HCT116 (cell line): ENCODE measurements around the gene PRG2. TPM values are rescaled to one million over a fixed set of nuclear protein-coding genes. Genes with fewer than 3 reads are reported as not detected.

Experiments
- ATAC-seq: fragments of 200-7000 bp; cut with Tn5 transposase; 2 replicates; pipeline ENCODE4 v1.9.1; 2020; ENCODE audit warnings: mild to moderate bottlenecking, moderate library complexity
- BruUV-seq: library from RNA; stranded (reverse); fragments of 400-500 nt; replicated peaks from 2 replicates; lab custom pipeline; 2021; lab: Mats Ljungman, UMichigan
- CTCF ChIA-PET: fragments of 300-600 bp; sonication (Branson Sonifier 250); formaldehyde crosslinking; loops from one replicate; lab custom pipeline; 2021; ENCODE audit warnings: antibody characterized with exemption; lab: Charles Lee
- POLR2A ChIA-PET: fragments of 300-600, 350-600 bp; sonication (Branson Sonifier 250); formaldehyde crosslinking; loops from one replicate; lab custom pipeline; 2021; ENCODE audit warnings: antibody characterized with exemption; lab: Charles Lee
- RAD21 ChIA-PET, 2 experiments: fragments of 300-600 bp; sonication (Branson Sonifier 250); formaldehyde crosslinking; loops; one replicate each; lab custom pipeline; 2023; ENCODE audit warnings: low total read pairs in 2 of 2; ENCODE audit not compliant: uncharacterized antibody in 2 of 2, unreplicated experiment in 2 of 2, low non-redundant PET in 1 of 2; lab: Charles Lee
- DNase-seq: peaks from one replicate; pipeline ENCODE4 v3.0.0-alpha.2; 2010; ENCODE audit warnings: low read depth, low spot score
- H2AFZ ChIP-seq: fragments of 200-600 bp; shearing (Covaris generic), sonication (generic); 2 replicates; pipeline ENCODE4 v1.6.1; 2017; ENCODE audit warnings: low read depth, mixed run types, mixed read lengths, antibody characterized with exemption, low read length; ENCODE audit not compliant: poor library complexity, severe bottlenecking
- H3K27ac ChIP-seq: 2 replicates; pipeline ENCODE4 v1.5.1; 2012; ENCODE audit warnings: low read depth, low read length
- H3K27me3 ChIP-seq: fragments of 200-600 bp; sonication (generic); 2 replicates; pipeline ENCODE4 v1.6.1; 2016; ENCODE audit warnings: mixed run types, low read length, mixed read lengths; ENCODE audit not compliant: insufficient read depth
- H3K36me3 ChIP-seq, 2 experiments: fragments of 200-500 bp in 1 of 2; fragments of 200-600 bp in 1 of 2; sonication (Bioruptor generic) in 1 of 2; sonication (generic) in 1 of 2; 2 replicates each; pipeline versions ENCODE4 v1.5.1 to v1.6.1; 2014 to 2016; ENCODE audit warnings: low read length in 2 of 2, inconsistent platforms in 1 of 2, mixed read lengths in 1 of 2, mixed run types in 1 of 2; ENCODE audit not compliant: insufficient read depth in 2 of 2, control insufficient read depth in 1 of 2
- H3K4me1 ChIP-seq, 2 experiments: fragments of 200-600 bp in 1 of 2; sonication (generic) in 1 of 2; 2 replicates each; pipeline versions ENCODE4 v1.5.1 to v1.6.1; 2012 to 2017; ENCODE audit warnings: low read length in 2 of 2, inconsistent platforms in 1 of 2, mild to moderate bottlenecking in 1 of 2, mixed read lengths in 1 of 2, mixed run types in 1 of 2, moderate library complexity in 1 of 2; ENCODE audit not compliant: insufficient read depth in 2 of 2, control insufficient read depth in 1 of 2
- H3K4me2 ChIP-seq: fragments of 200-600 bp; sonication (generic); 2 replicates; pipeline ENCODE4 v1.6.1; 2017; ENCODE audit warnings: mixed run types, low read length, mixed read lengths
- H3K4me3 ChIP-seq, 2 experiments: fragments of 200-600 bp in 1 of 2; sonication (generic) in 1 of 2; replicated peaks in 1 of 2; 2 replicates each; pipeline ENCODE4 v1.5.1; 2011 to 2016; ENCODE audit warnings: low read length in 2 of 2, control low read depth in 1 of 2, low read depth in 1 of 2, mild to moderate bottlenecking in 1 of 2, mixed read lengths in 1 of 2, mixed run types in 1 of 2
- H3K79me2 ChIP-seq: fragments of 200-600 bp; sonication (generic); 2 replicates; pipeline ENCODE4 v1.6.1; 2017; ENCODE audit warnings: mild to moderate bottlenecking, mixed run types, low read length, moderate library complexity, mixed read lengths; ENCODE audit not compliant: insufficient read depth
- H3K9ac ChIP-seq: fragments of 200-600 bp; sonication (generic); 2 replicates; pipeline ENCODE4 v1.6.1; 2016; ENCODE audit warnings: low read length, mixed read lengths
- H3K9me2 ChIP-seq: fragments of 200-600 bp; sonication (generic), shearing (Covaris generic); 2 replicates; pipeline ENCODE4 v1.6.1; 2017; ENCODE audit warnings: mixed run types, mild to moderate bottlenecking, moderate library complexity; ENCODE audit not compliant: insufficient read depth
- H3K9me3 ChIP-seq, 2 experiments: fragments of 200-500 bp in 1 of 2; fragments of 200-600 bp in 1 of 2; sonication (Bioruptor generic) in 1 of 2; sonication (generic) in 1 of 2; 2 replicates each; pipeline ENCODE4 v1.6.1; 2014 to 2017; ENCODE audit warnings: low read length in 2 of 2, mixed read lengths in 2 of 2, inconsistent platforms in 1 of 2, low read depth in 1 of 2, mild to moderate bottlenecking in 1 of 2, mixed run types in 1 of 2, moderate library complexity in 1 of 2; ENCODE audit not compliant: control insufficient read depth in 1 of 2, insufficient read depth in 1 of 2
- H4K20me1 ChIP-seq: fragments of 200-600 bp; sonication (generic), shearing (Covaris generic); 2 replicates; pipeline ENCODE4 v1.6.1; 2017; ENCODE audit warnings: mixed run types, mild to moderate bottlenecking, moderate library complexity; ENCODE audit not compliant: insufficient read depth
- EGR1 ChIP-seq: IDR thresholded peaks from 2 replicates; pipeline ENCODE4 v1.6.1; 2012; ENCODE audit warnings: low read depth
- ELF1 ChIP-seq: IDR thresholded peaks from 2 replicates; pipeline ENCODE4 v1.6.1; 2012; ENCODE audit warnings: low read depth, borderline replicate concordance
- EZH2phosphoT487 ChIP-seq: fragments of 200-600 bp; IDR thresholded peaks from 2 replicates; pipeline ENCODE4 v1.6.1; 2018; ENCODE audit warnings: antibody characterized with exemption, borderline replicate concordance
- FOSL1 ChIP-seq: IDR thresholded peaks from 2 replicates; pipeline ENCODE4 v1.6.1; 2012; ENCODE audit warnings: low read depth
- JUND ChIP-seq: IDR thresholded peaks from 2 replicates; pipeline ENCODE4 v1.6.1; 2012
- POLR2A ChIP-seq: IDR thresholded peaks from 2 replicates; pipeline ENCODE4 v1.7.0; 2011; ENCODE audit warnings: borderline replicate concordance; ENCODE audit not compliant: insufficient read depth, insufficient read length; ENCODE audit errors: extremely low read depth
- SIN3A ChIP-seq: IDR thresholded peaks from 2 replicates; pipeline ENCODE4 v1.6.1; 2012; ENCODE audit warnings: low read depth
- SP1 ChIP-seq: IDR thresholded peaks from 2 replicates; pipeline ENCODE4 v1.6.1; 2012; ENCODE audit warnings: low read depth
- SRF ChIP-seq: IDR thresholded peaks from 2 replicates; pipeline ENCODE4 v1.6.1; 2012; ENCODE audit warnings: low read depth
- TCF7L2 ChIP-seq: IDR thresholded peaks from 2 replicates; pipeline ENCODE4 v1.7.0; 2011; ENCODE audit warnings: borderline replicate concordance, inconsistent platforms; ENCODE audit not compliant: insufficient read depth, insufficient read length; ENCODE audit errors: extremely low read depth
- ZFX ChIP-seq: fragments of 450-650 bp; IDR thresholded peaks from 2 replicates; pipeline ENCODE4 v1.6.1; 2017
- ZNF274 ChIP-seq: fragments of 200-500 bp; sonication (Bioruptor generic); IDR thresholded peaks from 2 replicates; pipeline ENCODE4 v1.6.1; 2014; ENCODE audit warnings: mild to moderate bottlenecking, low read depth, low read length, inconsistent platforms
- intact Hi-C: fragments of 100-400 bp; cut with micrococcal nuclease; formaldehyde crosslinking; loops from 2 replicates; pipeline ENCODE4 v1.10.0; 2022
- total RNA-seq: library from RNA; stranded (reverse); gene quantifications from one replicate; pipeline ENCODE4 v1.2.1, GENCODE V29; 2021; ENCODE audit not compliant: unreplicated experiment
- TF ChIP-seq, protein P1 (sequence below): IDR thresholded peaks from 2 replicates; pipeline ENCODE4 v1.6.1; 2011; ENCODE audit warnings: mild to moderate bottlenecking, low read length, moderate library complexity; ENCODE audit not compliant: insufficient replicate concordance; ENCODE audit errors: extremely low read depth
- TF ChIP-seq, protein P2 (sequence below): IDR thresholded peaks from 2 replicates; pipeline ENCODE4 v1.6.1; 2012

PRG2 gene
- total RNA-seq, 1 experiment from 2014 or later = 0.81 TPM

DNA sequence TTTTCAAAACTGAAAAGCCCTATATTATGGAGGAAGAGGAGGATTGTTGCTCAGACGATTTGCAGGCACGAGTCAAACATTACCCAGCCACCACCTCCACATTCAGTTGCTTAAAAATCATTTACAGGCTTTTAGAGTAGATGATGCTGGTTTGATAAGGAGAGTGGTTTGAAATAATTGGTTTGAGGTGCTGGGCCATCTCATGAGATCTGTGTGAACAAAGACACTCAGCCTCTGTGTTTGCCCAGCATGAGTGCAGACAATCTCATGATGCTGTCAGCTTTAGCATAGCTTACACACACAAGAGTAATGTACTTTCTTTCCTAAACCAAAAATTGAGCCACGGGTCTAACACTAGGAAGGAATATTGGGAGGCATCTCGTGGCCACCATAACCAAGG is 32.2 kb upstream of the PRG2 start:
- intact Hi-C loops = no loop called here
- no peak overlapping the region for H3K27ac ChIP-seq
- H3K9me2 ChIP-seq = no peaks in the 10 kb centered on the region
- no peak for ATAC-seq
- H3K4me3 ChIP-seq = no peak overlapping the region
- peaks cover 9 to 21% of the 10 kb centered on the region in 2 experiments for H3K4me1 ChIP-seq
- no peaks in the 10 kb centered on the region; the same call in 1 of the 2 replicates for H3K27me3 ChIP-seq
- no peaks in the 10 kb centered on the region for H4K20me1 ChIP-seq
- POLR2A ChIA-PET = no interaction called here
- H3K4me2 ChIP-seq = no peak overlapping the region
- H3K79me2 ChIP-seq = peaks cover 8% of the 10 kb centered on the region; the same call in 1 of the 2 replicates
- TF ChIP-seq SIN3A = no peak
- TF ChIP-seq, protein P1, sequence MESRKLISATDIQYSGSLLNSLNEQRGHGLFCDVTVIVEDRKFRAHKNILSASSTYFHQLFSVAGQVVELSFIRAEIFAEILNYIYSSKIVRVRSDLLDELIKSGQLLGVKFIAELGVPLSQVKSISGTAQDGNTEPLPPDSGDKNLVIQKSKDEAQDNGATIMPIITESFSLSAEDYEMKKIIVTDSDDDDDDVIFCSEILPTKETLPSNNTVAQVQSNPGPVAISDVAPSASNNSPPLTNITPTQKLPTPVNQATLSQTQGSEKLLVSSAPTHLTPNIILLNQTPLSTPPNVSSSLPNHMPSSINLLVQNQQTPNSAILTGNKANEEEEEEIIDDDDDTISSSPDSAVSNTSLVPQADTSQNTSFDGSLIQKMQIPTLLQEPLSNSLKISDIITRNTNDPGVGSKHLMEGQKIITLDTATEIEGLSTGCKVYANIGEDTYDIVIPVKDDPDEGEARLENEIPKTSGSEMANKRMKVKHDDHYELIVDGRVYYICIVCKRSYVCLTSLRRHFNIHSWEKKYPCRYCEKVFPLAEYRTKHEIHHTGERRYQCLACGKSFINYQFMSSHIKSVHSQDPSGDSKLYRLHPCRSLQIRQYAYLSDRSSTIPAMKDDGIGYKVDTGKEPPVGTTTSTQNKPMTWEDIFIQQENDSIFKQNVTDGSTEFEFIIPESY = no peak
- TF ChIP-seq FOSL1 = no peak
- no peak for TF ChIP-seq EZH2phosphoT487
- TF ChIP-seq, all 23 proteins: peak for 0
- Histone ChIP-seq H3K9me3 (no peaks in the 10 kb centered on the region), H3K9ac (no peak overlapping the region), H3K36me3 (no peaks in the 10 kb centered on the region; a peak in 1 of 4 replicates), H2AFZ (no peak overlapping the region)
- BruUV-seq = no TSS peak
- CTCF ChIA-PET = no interaction called here
- RAD21 ChIA-PET = no interaction called here
- no peak for DNase-seq

DNA sequence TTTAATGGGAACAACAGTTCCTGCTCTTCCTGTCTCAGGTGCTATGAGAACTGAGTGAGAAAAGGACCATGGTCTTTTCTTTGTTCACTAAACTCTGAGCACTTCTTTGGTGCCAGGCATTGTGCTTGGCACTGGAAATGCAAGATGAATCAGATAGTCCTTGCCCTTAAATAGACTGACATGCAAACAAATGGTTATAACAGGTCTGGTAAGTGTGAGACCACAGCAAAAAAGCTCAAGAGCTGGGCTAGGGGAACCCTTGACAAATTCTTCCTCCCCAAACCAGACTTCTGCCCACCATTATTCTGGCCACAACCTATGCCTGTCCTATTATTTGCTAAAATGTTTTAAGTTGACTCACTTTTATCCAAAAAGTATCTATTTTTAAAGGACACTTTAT is 31.4 kb upstream of the PRG2 start:
- no peaks in the 10 kb centered on the region for H3K9me2 ChIP-seq
- H3K9ac ChIP-seq = no peak overlapping the region
- intact Hi-C loops = no loop called here
- no peaks in the 10 kb centered on the region; the same call in 1 of the 2 replicates for H3K27me3 ChIP-seq
- no peak overlapping the region for H3K4me2 ChIP-seq
- no peak for DNase-seq
- RAD21 ChIA-PET = no interaction called here
- POLR2A ChIA-PET = no interaction called here
- H3K9me3 ChIP-seq = no peaks in the 10 kb centered on the region
- H3K79me2 ChIP-seq = peaks cover 8% of the 10 kb centered on the region; the same call in 1 of the 2 replicates
- no TSS peak for BruUV-seq
- H4K20me1 ChIP-seq = no peaks in the 10 kb centered on the region
- no peaks in the 10 kb centered on the region; a peak in 1 of 4 replicates for H3K36me3 ChIP-seq
- CTCF ChIA-PET = no interaction called here
- peaks cover 7 to 13% of the 10 kb centered on the region in 2 experiments; a peak in 2 of 4 replicates for H3K4me1 ChIP-seq
- no peak overlapping the region for H3K27ac ChIP-seq
- ATAC-seq = no peak
- no peak overlapping the region for H3K4me3 ChIP-seq
- no peak overlapping the region for H2AFZ ChIP-seq
- TF ChIP-seq ZFX (no peak), ZNF274 (no peak), SP1 (no peak), POLR2A (no peak), EGR1 (no peak), SIN3A (no peak), SRF (no peak), TCF7L2 (no peak), ELF1 (no peak), JUND (no peak), EZH2phosphoT487 (no peak)
- TF ChIP-seq, protein P2, sequence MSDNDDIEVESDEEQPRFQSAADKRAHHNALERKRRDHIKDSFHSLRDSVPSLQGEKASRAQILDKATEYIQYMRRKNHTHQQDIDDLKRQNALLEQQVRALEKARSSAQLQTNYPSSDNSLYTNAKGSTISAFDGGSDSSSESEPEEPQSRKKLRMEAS = no peak
- TF ChIP-seq, protein P1 = no peak
